Measurements from ENCODE around the gene MBD2.
"Not testable (repeated sequence)": the region's sequence is repeated elsewhere in the genome, so short reads cannot be mapped to it uniquely, and the experiment has no call there.

Gene MBD2

DNA sequence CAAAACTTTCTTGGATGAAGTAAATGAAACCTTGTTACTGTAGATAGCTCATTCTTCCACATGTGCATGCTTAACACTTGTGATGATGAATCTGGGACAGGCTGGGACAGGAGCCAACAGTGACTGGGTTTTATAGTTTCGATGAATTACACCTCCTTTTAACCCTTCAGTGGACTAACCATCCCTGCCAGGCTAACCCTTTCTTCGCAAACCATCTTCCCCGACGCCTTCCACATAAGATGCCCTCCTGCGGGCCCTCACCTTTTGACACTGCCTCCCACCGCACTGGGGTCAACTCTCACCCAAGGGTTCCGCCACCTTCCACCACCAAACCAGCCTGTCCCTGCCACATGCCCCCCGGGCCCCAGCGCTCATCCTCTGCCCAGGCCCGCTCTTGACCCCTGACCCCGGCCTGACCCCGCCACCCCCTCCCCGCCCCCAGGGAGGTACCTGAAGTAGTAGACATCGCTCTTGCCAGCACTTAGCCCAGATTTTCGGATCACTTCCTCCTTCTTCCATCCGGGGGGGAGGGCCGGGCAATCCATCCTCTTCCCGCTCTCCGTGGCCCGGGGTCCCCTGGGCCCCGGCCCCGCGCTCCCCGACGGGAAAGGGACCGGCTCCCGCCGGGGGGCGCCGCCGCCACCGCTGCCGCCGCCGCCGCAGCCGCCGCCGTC lies 764 bp downstream of the MBD2 start:
- no peak for TF ChIP-seq ESRRG (CRISPR knock-in tag; IDR thresholded peaks at IDR 0.05)
- TF ChIP-seq BACH2 (CRISPR knock-in tag; IDR thresholded peaks at IDR 0.05; ENCODE audit: borderline replicate concordance) = no peak
- TF ChIP-seq, protein P1, sequence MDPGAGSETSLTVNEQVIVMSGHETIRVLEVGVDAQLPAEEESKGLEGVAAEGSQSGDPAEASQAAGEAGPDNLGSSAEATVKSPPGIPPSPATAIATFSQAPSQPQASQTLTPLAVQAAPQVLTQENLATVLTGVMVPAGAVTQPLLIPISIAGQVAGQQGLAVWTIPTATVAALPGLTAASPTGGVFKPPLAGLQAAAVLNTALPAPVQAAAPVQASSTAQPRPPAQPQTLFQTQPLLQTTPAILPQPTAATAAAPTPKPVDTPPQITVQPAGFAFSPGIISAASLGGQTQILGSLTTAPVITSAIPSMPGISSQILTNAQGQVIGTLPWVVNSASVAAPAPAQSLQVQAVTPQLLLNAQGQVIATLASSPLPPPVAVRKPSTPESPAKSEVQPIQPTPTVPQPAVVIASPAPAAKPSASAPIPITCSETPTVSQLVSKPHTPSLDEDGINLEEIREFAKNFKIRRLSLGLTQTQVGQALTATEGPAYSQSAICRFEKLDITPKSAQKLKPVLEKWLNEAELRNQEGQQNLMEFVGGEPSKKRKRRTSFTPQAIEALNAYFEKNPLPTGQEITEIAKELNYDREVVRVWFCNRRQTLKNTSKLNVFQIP (CRISPR knock-in tag; IDR thresholded peaks at IDR 0.05; ENCODE audit: borderline replicate concordance, low read depth) = no peak
- TF ChIP-seq ZNF8 (CRISPR knock-in tag; IDR thresholded peaks at IDR 0.05) = no peak
- no peak for TF ChIP-seq GLIS3 (CRISPR knock-in tag; IDR thresholded peaks at IDR 0.05)
- TF ChIP-seq ARNTL (CRISPR knock-in tag; IDR thresholded peaks at IDR 0.05; ENCODE audit: borderline replicate concordance, low read depth) = no peak
- TF ChIP-seq PPARA (CRISPR knock-in tag; IDR thresholded peaks at IDR 0.05; ENCODE audit: borderline replicate concordance) = no peak
- no peak for TF ChIP-seq ZFP30 (CRISPR knock-in tag; IDR thresholded peaks at IDR 0.05)
- peak; percentile 31 for ATAC-seq

DNA sequence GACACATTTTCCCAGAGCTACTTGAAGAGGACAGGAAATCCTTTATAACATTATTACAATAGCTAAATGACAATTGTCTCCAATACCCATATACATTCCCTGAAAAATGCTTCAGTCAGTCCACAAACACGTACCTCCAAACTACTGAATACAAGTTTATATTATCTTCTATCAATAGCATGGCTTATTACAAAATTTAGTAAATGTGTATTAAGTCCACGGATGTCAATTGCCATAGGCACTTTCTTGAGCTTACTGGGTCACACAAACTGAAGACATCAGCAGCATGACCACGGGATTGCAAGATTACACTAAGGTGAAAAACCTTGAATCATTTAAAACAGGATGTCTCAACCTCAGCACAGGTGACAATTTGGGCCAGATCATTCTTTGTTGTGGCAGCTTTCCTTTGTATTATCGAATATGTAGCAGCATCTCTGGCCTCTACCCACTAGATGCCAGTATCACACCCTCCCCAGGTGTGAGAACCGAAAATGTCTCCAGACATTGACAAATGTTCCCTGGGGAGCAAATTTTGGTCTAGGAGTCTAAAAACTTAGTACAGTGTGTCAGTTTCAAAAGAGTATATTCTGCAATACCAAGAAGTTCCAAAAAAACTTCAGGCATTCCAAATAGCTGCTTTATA lies 1.4 kb downstream of the MBD2 start:
- TF ChIP-seq ZFP30 (CRISPR knock-in tag; IDR thresholded peaks at IDR 0.05) (no peak), TOX (CRISPR knock-in tag; IDR thresholded peaks at IDR 0.05; ENCODE audit: borderline replicate concordance) (no peak), SNAI2 (CRISPR knock-in tag; IDR thresholded peaks at IDR 0.05) (no peak), GLIS3 (CRISPR knock-in tag; IDR thresholded peaks at IDR 0.05) (no peak)
- no peak for ATAC-seq

DNA sequence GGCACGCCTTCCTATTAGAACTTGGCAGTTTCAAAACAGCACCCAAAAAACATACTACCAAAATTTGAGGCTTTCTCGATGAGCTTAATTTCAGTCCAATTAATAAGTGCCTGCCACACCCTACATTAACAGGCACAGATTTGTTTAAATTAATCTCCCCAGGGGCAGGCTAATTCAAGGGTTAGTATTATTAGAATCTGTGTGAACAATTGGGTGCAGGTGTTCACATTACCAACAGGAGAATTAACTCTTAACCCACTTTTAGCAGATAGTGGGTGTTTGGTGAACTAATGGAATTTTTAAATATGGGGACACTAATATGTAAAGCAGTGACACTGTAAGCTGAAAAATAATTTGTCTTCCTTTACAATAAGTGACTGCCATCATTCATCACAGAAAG lies 4.1 kb downstream of the MBD2 start:
- TF ChIP-seq OSR1 (CRISPR knock-in tag; IDR thresholded peaks at IDR 0.05) = no peak
- TF ChIP-seq, protein P1 (CRISPR knock-in tag; IDR thresholded peaks at IDR 0.05; ENCODE audit: borderline replicate concordance, low read depth) = no peak
- no peak for TF ChIP-seq ARNTL (CRISPR knock-in tag; IDR thresholded peaks at IDR 0.05; ENCODE audit: borderline replicate concordance, low read depth)
- no peak for TF ChIP-seq ZC3H10 (CRISPR knock-in tag; IDR thresholded peaks at IDR 0.05)
- no peak for TF ChIP-seq ESRRG (CRISPR knock-in tag; IDR thresholded peaks at IDR 0.05)
- TF ChIP-seq, protein P2, sequence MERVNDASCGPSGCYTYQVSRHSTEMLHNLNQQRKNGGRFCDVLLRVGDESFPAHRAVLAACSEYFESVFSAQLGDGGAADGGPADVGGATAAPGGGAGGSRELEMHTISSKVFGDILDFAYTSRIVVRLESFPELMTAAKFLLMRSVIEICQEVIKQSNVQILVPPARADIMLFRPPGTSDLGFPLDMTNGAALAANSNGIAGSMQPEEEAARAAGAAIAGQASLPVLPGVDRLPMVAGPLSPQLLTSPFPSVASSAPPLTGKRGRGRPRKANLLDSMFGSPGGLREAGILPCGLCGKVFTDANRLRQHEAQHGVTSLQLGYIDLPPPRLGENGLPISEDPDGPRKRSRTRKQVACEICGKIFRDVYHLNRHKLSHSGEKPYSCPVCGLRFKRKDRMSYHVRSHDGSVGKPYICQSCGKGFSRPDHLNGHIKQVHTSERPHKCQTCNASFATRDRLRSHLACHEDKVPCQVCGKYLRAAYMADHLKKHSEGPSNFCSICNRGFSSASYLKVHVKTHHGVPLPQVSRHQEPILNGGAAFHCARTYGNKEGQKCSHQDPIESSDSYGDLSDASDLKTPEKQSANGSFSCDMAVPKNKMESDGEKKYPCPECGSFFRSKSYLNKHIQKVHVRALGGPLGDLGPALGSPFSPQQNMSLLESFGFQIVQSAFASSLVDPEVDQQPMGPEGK (CRISPR knock-in tag; IDR thresholded peaks at IDR 0.05; ENCODE audit: borderline replicate concordance) = no peak
- TF ChIP-seq TOX (CRISPR knock-in tag; IDR thresholded peaks at IDR 0.05; ENCODE audit: borderline replicate concordance) = no peak
- TF ChIP-seq, protein P3, sequence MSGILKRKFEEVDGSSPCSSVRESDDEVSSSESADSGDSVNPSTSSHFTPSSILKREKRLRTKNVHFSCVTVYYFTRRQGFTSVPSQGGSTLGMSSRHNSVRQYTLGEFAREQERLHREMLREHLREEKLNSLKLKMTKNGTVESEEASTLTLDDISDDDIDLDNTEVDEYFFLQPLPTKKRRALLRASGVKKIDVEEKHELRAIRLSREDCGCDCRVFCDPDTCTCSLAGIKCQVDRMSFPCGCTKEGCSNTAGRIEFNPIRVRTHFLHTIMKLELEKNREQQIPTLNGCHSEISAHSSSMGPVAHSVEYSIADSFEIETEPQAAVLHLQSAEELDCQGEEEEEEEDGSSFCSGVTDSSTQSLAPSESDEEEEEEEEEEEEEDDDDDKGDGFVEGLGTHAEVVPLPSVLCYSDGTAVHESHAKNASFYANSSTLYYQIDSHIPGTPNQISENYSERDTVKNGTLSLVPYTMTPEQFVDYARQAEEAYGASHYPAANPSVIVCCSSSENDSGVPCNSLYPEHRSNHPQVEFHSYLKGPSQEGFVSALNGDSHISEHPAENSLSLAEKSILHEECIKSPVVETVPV (CRISPR knock-in tag; IDR thresholded peaks at IDR 0.05) = no peak
- TF ChIP-seq GLIS3 (CRISPR knock-in tag; IDR thresholded peaks at IDR 0.05) = no peak
- TF ChIP-seq, protein P4, sequence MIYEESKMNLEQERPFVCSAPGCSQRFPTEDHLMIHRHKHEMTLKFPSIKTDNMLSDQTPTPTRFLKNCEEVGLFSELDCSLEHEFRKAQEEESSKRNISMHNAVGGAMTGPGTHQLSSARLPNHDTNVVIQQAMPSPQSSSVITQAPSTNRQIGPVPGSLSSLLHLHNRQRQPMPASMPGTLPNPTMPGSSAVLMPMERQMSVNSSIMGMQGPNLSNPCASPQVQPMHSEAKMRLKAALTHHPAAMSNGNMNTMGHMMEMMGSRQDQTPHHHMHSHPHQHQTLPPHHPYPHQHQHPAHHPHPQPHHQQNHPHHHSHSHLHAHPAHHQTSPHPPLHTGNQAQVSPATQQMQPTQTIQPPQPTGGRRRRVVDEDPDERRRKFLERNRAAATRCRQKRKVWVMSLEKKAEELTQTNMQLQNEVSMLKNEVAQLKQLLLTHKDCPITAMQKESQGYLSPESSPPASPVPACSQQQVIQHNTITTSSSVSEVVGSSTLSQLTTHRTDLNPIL (CRISPR knock-in tag; IDR thresholded peaks at IDR 0.05; ENCODE audit: low read depth) = no peak
- no peak for ATAC-seq

DNA sequence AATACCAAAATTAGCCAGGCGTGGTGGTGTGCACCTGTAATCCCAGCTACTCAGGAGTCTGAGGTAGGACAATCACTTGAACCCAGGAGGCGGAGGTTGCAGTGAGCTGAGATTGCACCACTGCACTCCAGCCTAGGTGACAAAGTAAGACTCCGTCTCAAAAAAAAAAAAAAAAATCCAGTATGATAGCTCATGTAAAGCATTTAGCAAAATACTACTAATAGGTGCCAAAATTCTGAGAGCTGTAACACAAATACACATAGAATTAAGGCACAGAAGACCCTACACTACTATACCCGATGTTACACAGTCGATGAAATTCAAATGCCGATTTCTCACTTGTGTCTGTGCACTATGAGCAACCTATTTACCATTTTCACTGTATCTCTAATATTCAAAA lies 5.7 kb downstream of the MBD2 start:
- ATAC-seq = not testable (repeated sequence)

DNA sequence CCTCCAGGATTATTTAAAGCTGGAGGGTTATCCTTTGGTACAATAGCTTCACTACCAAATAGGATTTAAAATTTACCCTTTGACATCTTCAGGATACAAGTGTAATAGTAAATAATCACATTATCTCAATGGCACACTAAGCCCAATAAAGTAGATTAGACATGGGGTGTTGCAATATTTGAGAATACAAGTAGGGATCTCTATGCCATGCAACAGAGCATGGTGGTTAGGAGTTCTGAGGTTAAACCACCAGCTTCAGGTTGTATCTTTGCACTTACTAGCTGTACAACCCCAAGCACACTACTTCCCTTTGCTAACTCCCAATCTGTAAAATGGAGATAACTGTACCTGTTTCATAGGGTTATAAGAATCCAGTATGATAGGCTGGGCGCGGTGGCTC lies 6.2 kb downstream of the MBD2 start:
- ATAC-seq = no peak
- no peak for TF ChIP-seq RARB (CRISPR knock-in tag; IDR thresholded peaks at IDR 0.05)
- TF ChIP-seq ZNF8 (CRISPR knock-in tag; IDR thresholded peaks at IDR 0.05) = no peak
- TF ChIP-seq, protein P5, sequence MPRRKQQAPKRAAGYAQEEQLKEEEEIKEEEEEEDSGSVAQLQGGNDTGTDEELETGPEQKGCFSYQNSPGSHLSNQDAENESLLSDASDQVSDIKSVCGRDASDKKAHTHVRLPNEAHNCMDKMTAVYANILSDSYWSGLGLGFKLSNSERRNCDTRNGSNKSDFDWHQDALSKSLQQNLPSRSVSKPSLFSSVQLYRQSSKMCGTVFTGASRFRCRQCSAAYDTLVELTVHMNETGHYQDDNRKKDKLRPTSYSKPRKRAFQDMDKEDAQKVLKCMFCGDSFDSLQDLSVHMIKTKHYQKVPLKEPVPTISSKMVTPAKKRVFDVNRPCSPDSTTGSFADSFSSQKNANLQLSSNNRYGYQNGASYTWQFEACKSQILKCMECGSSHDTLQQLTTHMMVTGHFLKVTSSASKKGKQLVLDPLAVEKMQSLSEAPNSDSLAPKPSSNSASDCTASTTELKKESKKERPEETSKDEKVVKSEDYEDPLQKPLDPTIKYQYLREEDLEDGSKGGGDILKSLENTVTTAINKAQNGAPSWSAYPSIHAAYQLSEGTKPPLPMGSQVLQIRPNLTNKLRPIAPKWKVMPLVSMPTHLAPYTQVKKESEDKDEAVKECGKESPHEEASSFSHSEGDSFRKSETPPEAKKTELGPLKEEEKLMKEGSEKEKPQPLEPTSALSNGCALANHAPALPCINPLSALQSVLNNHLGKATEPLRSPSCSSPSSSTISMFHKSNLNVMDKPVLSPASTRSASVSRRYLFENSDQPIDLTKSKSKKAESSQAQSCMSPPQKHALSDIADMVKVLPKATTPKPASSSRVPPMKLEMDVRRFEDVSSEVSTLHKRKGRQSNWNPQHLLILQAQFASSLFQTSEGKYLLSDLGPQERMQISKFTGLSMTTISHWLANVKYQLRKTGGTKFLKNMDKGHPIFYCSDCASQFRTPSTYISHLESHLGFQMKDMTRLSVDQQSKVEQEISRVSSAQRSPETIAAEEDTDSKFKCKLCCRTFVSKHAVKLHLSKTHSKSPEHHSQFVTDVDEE (CRISPR knock-in tag; IDR thresholded peaks at IDR 0.05) = no peak
- no peak for TF ChIP-seq ZC3H10 (CRISPR knock-in tag; IDR thresholded peaks at IDR 0.05)
- no peak for TF ChIP-seq ZFP30 (CRISPR knock-in tag; IDR thresholded peaks at IDR 0.05)
- TF ChIP-seq ZNF565 (CRISPR knock-in tag; conservative IDR thresholded peaks at IDR 0.05; ENCODE audit: low read depth) = no peak
- no peak for TF ChIP-seq SNAI2 (CRISPR knock-in tag; IDR thresholded peaks at IDR 0.05)
- TF ChIP-seq BACH2 (CRISPR knock-in tag; IDR thresholded peaks at IDR 0.05; ENCODE audit: borderline replicate concordance) = no peak
- no peak for TF ChIP-seq GLIS3 (CRISPR knock-in tag; IDR thresholded peaks at IDR 0.05)
- no peak for TF ChIP-seq CSDC2 (CRISPR knock-in tag; IDR thresholded peaks at IDR 0.05)
- TF ChIP-seq OSR1 (CRISPR knock-in tag; IDR thresholded peaks at IDR 0.05) = no peak
- TF ChIP-seq, protein P4 (CRISPR knock-in tag; IDR thresholded peaks at IDR 0.05; ENCODE audit: low read depth) = no peak
- TF ChIP-seq ZNF70 (CRISPR knock-in tag; IDR thresholded peaks at IDR 0.05) = no peak

Measured in SK-N-SH treated with all-trans-retinoic acid at 6 μM for 48 hours (cell line).